T47D (cell line): ENCODE results near the gene CALHM2.
A peak's percentile ranks its signal among the peaks of the same experiment; 100 is the strongest.
"Not testable (repeated sequence)": the region's sequence is repeated elsewhere in the genome, so short reads cannot be mapped to it uniquely, and the experiment has no call there.

ENCODE experiments used
- DNase-seq, 2 experiments: peaks; one replicate each; pipeline versions ENCODE4 v3.0.0 to v3.0.0-alpha.2; 2011 to 2012; ENCODE audit warnings: low read depth in 1 of 2, low spot score in 1 of 2
- JUND ChIP-seq: IDR thresholded peaks from 2 replicates; pipeline ENCODE4 v1.6.1; 2012; ENCODE audit warnings: low read depth
- in situ Hi-C: cut with HindIII; loops from 2 replicates; pipeline ENCODE4 v1.10.0; 2016; ENCODE audit warnings: low sequenced_read_pairs, low pct_unique_long_range_greater_than_20kb

Gene CALHM2

GRCh38 chr10:103491729-103492364 lies 39.7 kb upstream of the CALHM2 start:
- no peak for TF ChIP-seq JUND
- DNase-seq = no peak
- in situ Hi-C loops = no loop called here

GRCh38 chr10:103490986-103491314 lies 38.8 kb upstream of the CALHM2 start:
- no peak for DNase-seq
- TF ChIP-seq JUND = no peak
- in situ Hi-C loops = no loop called here

- in situ Hi-C loops = no loop called here
- DNase-seq = no peak
- no peak for TF ChIP-seq JUND
Measured at GRCh38 chr10:103487410-103487708, 35.2 kb upstream of the CALHM2 start.

DNA sequence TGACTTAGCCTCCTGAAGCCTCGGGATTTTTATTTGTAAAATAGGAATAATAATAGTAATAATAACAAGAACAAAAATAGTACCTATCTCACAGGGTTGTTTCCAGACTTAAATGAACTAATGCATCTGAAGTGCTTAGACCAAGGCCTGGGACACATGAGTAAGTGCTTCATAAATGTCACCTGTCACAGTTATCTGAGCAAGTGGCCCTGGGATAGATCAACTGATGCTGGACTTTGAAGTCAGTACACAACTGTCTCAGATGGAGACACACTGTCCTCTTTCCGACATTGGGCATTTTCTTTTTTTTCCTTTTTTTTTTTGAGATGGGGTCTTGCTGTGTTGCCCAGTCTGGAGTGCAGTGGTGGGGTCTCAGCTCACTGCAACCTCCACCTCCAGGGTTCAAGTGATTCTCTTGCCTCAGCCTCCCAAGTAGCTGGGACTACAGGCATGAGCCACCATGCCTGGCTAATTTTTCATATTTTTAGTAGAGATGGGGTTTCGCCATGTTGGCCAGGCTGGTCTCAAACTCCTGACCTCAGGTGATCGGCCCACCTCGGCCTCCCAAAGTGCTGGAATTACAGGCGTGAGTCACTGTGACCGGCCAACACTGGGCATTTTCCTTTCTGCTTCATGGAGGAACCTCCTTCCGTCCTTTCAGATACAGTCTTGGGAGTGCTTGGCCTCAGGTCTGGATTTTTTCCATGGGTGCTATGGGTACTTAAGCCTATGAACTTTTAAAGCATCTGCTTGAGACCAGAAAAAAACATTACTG lies 34.7 kb upstream of the CALHM2 start:
- DNase-seq, in situ Hi-C loops: not testable (repeated sequence)

GRCh38 chr10:103481974-103482531 lies 29.9 kb upstream of the CALHM2 start:
- in situ Hi-C loops = no loop called here
- TF ChIP-seq JUND = no peak
- peak; percentile 42 to 67 for DNase-seq

DNA sequence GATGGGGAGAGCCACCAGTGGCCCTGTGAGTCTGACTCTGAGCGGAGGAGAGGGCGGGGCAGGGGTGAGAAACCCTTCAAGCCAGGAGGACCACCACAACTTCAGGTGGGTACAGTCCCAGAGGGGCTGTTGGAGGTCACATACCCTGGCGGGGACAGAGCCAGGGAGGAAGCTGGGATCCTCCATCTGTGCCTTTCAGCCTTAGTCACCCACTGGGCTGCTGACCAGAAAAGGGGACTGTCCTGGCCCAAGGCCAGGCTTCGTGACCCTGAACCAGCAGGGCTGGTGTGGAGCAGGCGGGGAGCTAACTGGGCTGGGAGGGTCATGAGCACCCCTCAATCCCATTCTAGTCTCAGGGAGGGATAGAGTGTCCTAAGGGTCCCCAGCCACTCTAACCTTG lies 28.4 kb upstream of the CALHM2 start:
- TF ChIP-seq JUND = no peak
- no peak for DNase-seq
- in situ Hi-C loops = no loop called here

DNA sequence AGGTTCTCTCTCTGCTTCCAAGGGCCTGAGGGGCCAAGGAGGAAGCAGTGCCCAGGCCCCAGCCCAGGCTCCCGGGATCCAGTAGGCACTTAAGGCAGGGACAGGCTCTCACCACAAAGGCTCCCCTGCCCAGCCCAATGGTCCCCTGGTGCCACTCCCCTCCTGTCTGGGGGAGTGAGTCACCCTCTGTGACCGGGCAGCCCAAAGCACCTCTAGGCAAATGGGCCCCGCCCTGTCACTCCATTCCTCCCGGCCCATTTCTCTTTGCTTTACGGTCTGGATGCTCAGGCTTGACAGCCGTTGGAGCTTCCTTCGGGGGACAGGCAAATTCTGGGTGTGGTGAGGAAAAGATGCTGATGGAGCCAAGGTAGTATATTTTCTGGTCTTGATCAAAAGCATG lies 27.0 kb upstream of the CALHM2 start, which contains the start of gene CALHM3:
Gene CALHM3, minus strand, starts transcription at position 106 of the 400 bp plus-strand sequence. CDS start 208 bp downstream, outside the sequence.
- no peak for DNase-seq
- TF ChIP-seq JUND = no peak
- in situ Hi-C loops = no loop called here

GRCh38 chr10:103478671-103479070 lies 26.5 kb upstream of the CALHM2 start:
- in situ Hi-C loops = no loop called here
- no peak for DNase-seq
- TF ChIP-seq JUND = no peak

GRCh38 chr10:103476046-103476768 lies 24.0 kb upstream of the CALHM2 start:
- no peak for DNase-seq
- in situ Hi-C loops = no loop called here
- TF ChIP-seq JUND = no peak

GRCh38 chr10:103475437-103475836 lies 23.3 kb upstream of the CALHM2 start:
- no peak for DNase-seq
- in situ Hi-C loops = no loop called here
- TF ChIP-seq JUND = no peak

DNA sequence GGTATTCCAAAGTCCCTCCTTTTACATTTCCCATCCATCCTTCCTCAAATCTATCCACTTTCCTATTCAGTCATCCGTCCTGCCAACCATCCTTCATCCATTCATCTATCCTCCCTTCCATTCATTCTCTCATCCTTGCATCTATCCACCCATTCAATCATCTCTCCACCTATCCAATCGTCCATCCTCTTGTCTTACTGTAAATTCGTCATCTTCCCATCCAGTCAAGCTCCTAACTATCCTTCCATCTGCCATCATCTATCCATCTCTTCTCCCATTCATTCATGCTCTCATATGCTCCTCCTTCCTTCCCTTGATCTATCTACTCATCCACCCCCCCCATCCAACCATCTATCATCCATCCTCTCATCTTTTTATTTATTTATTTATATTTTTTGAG lies 21.9 kb upstream of the CALHM2 start:
- in situ Hi-C loops = no loop called here
- TF ChIP-seq JUND = no peak

GRCh38 chr10:103473261-103473671 lies 21.1 kb upstream of the CALHM2 start:
- DNase-seq = no peak
- no peak for TF ChIP-seq JUND
- in situ Hi-C loops = no loop called here

More for the DNA sequence above, 21.9 kb upstream of the CALHM2 start:
- no peak for DNase-seq

DNA sequence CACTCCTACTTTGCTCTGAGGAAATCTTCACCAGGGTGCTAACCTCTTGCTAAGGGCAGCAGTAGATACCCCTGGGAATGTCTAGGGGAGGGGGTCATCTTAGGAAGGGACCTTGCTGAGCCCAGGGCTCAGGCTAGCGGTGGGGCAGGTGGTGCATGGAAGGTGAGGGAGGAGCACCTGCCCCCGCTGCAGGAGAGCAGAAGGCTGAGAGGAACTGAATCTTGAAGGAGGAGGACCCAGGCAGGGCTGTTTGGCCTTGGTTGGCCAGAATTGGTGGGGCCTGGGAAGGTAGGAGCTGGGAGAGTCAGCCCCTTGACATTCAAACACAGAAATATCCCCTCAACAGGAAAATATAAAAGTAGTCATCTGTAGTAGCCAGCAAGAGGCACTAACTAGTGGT lies 19.8 kb upstream of the CALHM2 start:
- TF ChIP-seq JUND = no peak

More for the DNA sequence above, 19.8 kb upstream of the CALHM2 start:
- in situ Hi-C loops = no loop called here
- no peak for DNase-seq
